Kasumi-1 (cell line): Measurements from ENCODE around the gene RIPOR2.
"Not testable (repeated sequence)": the region's sequence is repeated elsewhere in the genome, so short reads cannot be mapped to it uniquely, and the experiment has no call there.

Experiments used
- DNase-seq, 2 experiments: peaks; one replicate each; lab custom pipeline; 2025; lab: John Stamatoyannopoulos, UW

The RIPOR2 gene

GRCh38 chr6:24763578-24763977 is 172.2 kb downstream of the RIPOR2 start:
- DNase-seq: no peak

- no peak for DNase-seq
Measured at GRCh38 chr6:24761851-24762250, 173.9 kb downstream of the RIPOR2 start.

GRCh38 chr6:24761193-24761835 is 174.4 kb downstream of the RIPOR2 start:
- no peak for DNase-seq

GRCh38 chr6:24760210-24760609 is 175.6 kb downstream of the RIPOR2 start:
- DNase-seq: no peak

GRCh38 chr6:24759718-24760117 is 176.0 kb downstream of the RIPOR2 start:
- no peak for DNase-seq

GRCh38 chr6:24757611-24758010 is 178.1 kb downstream of the RIPOR2 start:
- DNase-seq: peak; percentile 12 to 24

- DNase-seq: no peak
Measured at GRCh38 chr6:24755279-24755678, 180.5 kb downstream of the RIPOR2 start.

GRCh38 chr6:24754378-24754777 is 181.4 kb downstream of the RIPOR2 start:
- DNase-seq: not testable (repeated sequence)
